Karpas-422 (cell line): Measurements from ENCODE around the gene CMAS. TPM values are rescaled to one million over a fixed set of nuclear protein-coding genes. Genes with fewer than 3 reads are reported as not detected.
"Not testable (repeated sequence)": the region's sequence is repeated elsewhere in the genome, so short reads cannot be mapped to it uniquely, and the experiment has no call there.

Source experiments
- DNase-seq: peaks from one replicate; pipeline ENCODE4 v3.0.0-alpha.2; 2015
- H2AFZ ChIP-seq: fragments of 200-600 bp; sonication (generic); 2 replicates; pipeline ENCODE4 v1.6.1; 2014; ENCODE audit warnings: antibody characterized with exemption, low read length, mixed read lengths
- H3K27ac ChIP-seq: fragments of 200-600 bp; sonication (generic); 2 replicates; pipeline ENCODE4 v1.5.1; 2014; ENCODE audit warnings: mild to moderate bottlenecking, low read length, moderate library complexity
- H3K27me3 ChIP-seq: fragments of 200-600 bp; sonication (generic); 2 replicates; pipeline ENCODE4 v1.6.1; 2014; ENCODE audit warnings: low read length, mixed read lengths
- H3K36me3 ChIP-seq: fragments of 200-600 bp; sonication (generic); 2 replicates; pipeline ENCODE4 v1.6.1; 2014; ENCODE audit warnings: low read length, mixed read lengths; ENCODE audit not compliant: insufficient read depth
- H3K4me1 ChIP-seq: fragments of 200-600 bp; sonication (generic); 2 replicates; pipeline ENCODE4 v1.6.1; 2014; ENCODE audit warnings: mild to moderate bottlenecking, low read length, mixed read lengths
- H3K4me2 ChIP-seq: fragments of 200-600 bp; sonication (generic); 2 replicates; pipeline ENCODE4 v1.6.1; 2014; ENCODE audit warnings: low read length, low read depth, mild to moderate bottlenecking; ENCODE audit not compliant: poor library complexity, severe bottlenecking
- H3K4me3 ChIP-seq: fragments of 200-600 bp; sonication (generic); 2 replicates; pipeline ENCODE4 v1.5.1; 2014; ENCODE audit warnings: mild to moderate bottlenecking, antibody characterized with exemption, low read length, mixed read lengths
- H3K79me2 ChIP-seq: fragments of 200-600 bp; sonication (generic); 2 replicates; pipeline ENCODE4 v1.6.1; 2014; ENCODE audit warnings: mild to moderate bottlenecking, low read length, mixed read lengths
- H3K9ac ChIP-seq: fragments of 200-600 bp; sonication (generic); 2 replicates; pipeline ENCODE4 v1.6.0; 2014; ENCODE audit warnings: low read length
- H3K9me2 ChIP-seq: fragments of 200-600 bp; sonication (generic), shearing (Covaris generic); replicated peaks from 2 replicates; pipeline ENCODE4 v1.6.0; 2014; ENCODE audit warnings: mild to moderate bottlenecking, low read length, moderate library complexity; ENCODE audit not compliant: insufficient read depth
- H3K9me3 ChIP-seq: fragments of 300-700, 200-600 bp; sonication (generic); 2 replicates; pipeline ENCODE4 v1.6.1; 2014; ENCODE audit warnings: low read length, mixed read lengths
- H4K20me1 ChIP-seq: fragments of 200-600 bp; sonication (generic); 2 replicates; pipeline ENCODE4 v1.6.1; 2014; ENCODE audit warnings: mild to moderate bottlenecking, antibody characterized with exemption, low read length, low read depth; ENCODE audit not compliant: insufficient read depth
- total RNA-seq: library from RNA; depleted of rRNA; stranded (reverse); fragments of >200 nt; shearing (Covaris generic); gene quantifications from 2 replicates; pipeline ENCODE4 v1.2.3, GENCODE V29; 2014; ENCODE audit warnings: low replicate concordance

Gene CMAS
- total RNA-seq, 1 experiment from 2014 or later, result 34.0 TPM

- H4K20me1 ChIP-seq, result 0 out of 2 replicates have a peak, but pooled peaks cover 5% of the 10 kb centered on the region
- no peaks in the 10 kb centered on the region for H3K27me3 ChIP-seq
- H3K79me2 ChIP-seq, result peaks cover 74% of the 10 kb centered on the region
- no peaks in the 10 kb centered on the region for H3K9me2 ChIP-seq
- H2AFZ ChIP-seq, result no peak overlapping the region
- no peak overlapping the region for H3K27ac ChIP-seq
- H3K4me2 ChIP-seq, result no peak overlapping the region
- H3K9ac ChIP-seq, result no peak overlapping the region
- H3K36me3 ChIP-seq, result peaks cover 7% of the 10 kb centered on the region
- DNase-seq, result no peak
- H3K4me1 ChIP-seq, result peaks cover 12% of the 10 kb centered on the region
- H3K4me3 ChIP-seq, result no peak overlapping the region
- no peaks in the 10 kb centered on the region for H3K9me3 ChIP-seq
These were observed 4.1 kb downstream of the CMAS start for GRCh38 chr12:22050078-22050477.

- Histone ChIP-seq H3K9ac (no peak overlapping the region), H4K20me1 (0 out of 2 replicates have a peak, but pooled peaks cover 5% of the 10 kb centered on the region), H3K4me3 (no peak overlapping the region), H3K4me1 (peaks cover 12% of the 10 kb centered on the region), H3K9me3 (no peaks in the 10 kb centered on the region), H3K4me2 (no peak overlapping the region), H3K27ac (no peak overlapping the region), H3K27me3 (no peaks in the 10 kb centered on the region), H2AFZ (no peak overlapping the region), H3K36me3 (peaks cover 12% of the 10 kb centered on the region), H3K79me2 (peaks cover 73% of the 10 kb centered on the region), H3K9me2 (no peaks in the 10 kb centered on the region)
- DNase-seq, result no peak
These were observed 5.2 kb downstream of the CMAS start for GRCh38 chr12:22051114-22051698.

- H3K4me1 ChIP-seq, DNase-seq, H3K27me3 ChIP-seq, H4K20me1 ChIP-seq, H3K4me3 ChIP-seq, H3K9ac ChIP-seq, H3K4me2 ChIP-seq, H2AFZ ChIP-seq, H3K9me3 ChIP-seq, H3K27ac ChIP-seq, H3K9me2 ChIP-seq: not testable (repeated sequence)
- H3K36me3 ChIP-seq, result peaks cover 21% of the 10 kb centered on the region
- peaks cover 55% of the 10 kb centered on the region for H3K79me2 ChIP-seq
These were observed 7.0 kb downstream of the CMAS start for GRCh38 chr12:22052994-22053393.

GRCh38 chr12:22054155-22054554, 8.1 kb downstream of the CMAS start:
- no peak overlapping the region for H3K4me2 ChIP-seq
- no peaks in the 10 kb centered on the region for H3K4me1 ChIP-seq
- no peak overlapping the region for H3K4me3 ChIP-seq
- peaks cover 44% of the 10 kb centered on the region for H3K79me2 ChIP-seq
- no peak overlapping the region for H2AFZ ChIP-seq
- H4K20me1 ChIP-seq, result no peaks in the 10 kb centered on the region
- no peak overlapping the region for H3K27ac ChIP-seq
- H3K9ac ChIP-seq, result no peak overlapping the region
- no peaks in the 10 kb centered on the region for H3K9me2 ChIP-seq
- DNase-seq, result no peak
- H3K27me3 ChIP-seq, result no peaks in the 10 kb centered on the region
- no peaks in the 10 kb centered on the region for H3K9me3 ChIP-seq
- peaks cover 15% of the 10 kb centered on the region for H3K36me3 ChIP-seq

- Histone ChIP-seq H3K9me3 (no peaks in the 10 kb centered on the region), H3K27me3 (no peaks in the 10 kb centered on the region), H3K27ac (no peak overlapping the region), H2AFZ (no peak overlapping the region), H3K9ac (no peak overlapping the region), H3K4me3 (no peak overlapping the region), H3K9me2 (no peaks in the 10 kb centered on the region), H3K4me2 (no peak overlapping the region), H3K4me1 (no peaks in the 10 kb centered on the region), H3K36me3 (peaks cover 24% of the 10 kb centered on the region), H3K79me2 (peaks cover 19% of the 10 kb centered on the region), H4K20me1 (no peaks in the 10 kb centered on the region)
- DNase-seq, result no peak
These were observed 10.6 kb downstream of the CMAS start for GRCh38 chr12:22056607-22057006.

GRCh38 chr12:22059976-22060647, 14.1 kb downstream of the CMAS start:
- Histone ChIP-seq H3K27ac (no peak overlapping the region), H4K20me1 (no peaks in the 10 kb centered on the region), H3K79me2 (no peaks in the 10 kb centered on the region), H3K9me2 (no peaks in the 10 kb centered on the region), H3K4me3 (no peak overlapping the region), H3K36me3 (peaks cover 52% of the 10 kb centered on the region), H3K9me3 (no peaks in the 10 kb centered on the region), H3K4me1 (no peaks in the 10 kb centered on the region), H3K27me3 (no peaks in the 10 kb centered on the region), H3K4me2 (no peak overlapping the region), H3K9ac (no peak overlapping the region), H2AFZ (no peak overlapping the region)
- no peak for DNase-seq

- H3K9ac ChIP-seq, result no peak overlapping the region
- H3K9me3 ChIP-seq, result no peaks in the 10 kb centered on the region
- no peak overlapping the region for H2AFZ ChIP-seq
- no peaks in the 10 kb centered on the region for H3K27me3 ChIP-seq
- peaks cover 40% of the 10 kb centered on the region for H3K36me3 ChIP-seq
- H3K9me2 ChIP-seq, result no peaks in the 10 kb centered on the region
- H3K27ac ChIP-seq, result no peak overlapping the region
- no peaks in the 10 kb centered on the region for H4K20me1 ChIP-seq
- no peak for DNase-seq
- H3K79me2 ChIP-seq, result no peaks in the 10 kb centered on the region
- no peaks in the 10 kb centered on the region for H3K4me1 ChIP-seq
- no peak overlapping the region for H3K4me2 ChIP-seq
- no peak overlapping the region for H3K4me3 ChIP-seq
These were observed 18.9 kb downstream of the CMAS start for GRCh38 chr12:22064968-22065367.

- no peak overlapping the region for H3K4me2 ChIP-seq
- no peak for DNase-seq
- no peak overlapping the region for H2AFZ ChIP-seq
These were observed 20.3 kb downstream of the CMAS start for GRCh38 chr12:22066310-22066709.

More at GRCh38 chr12:22066310-22066709, 20.3 kb downstream of the CMAS start:
- H3K4me3 ChIP-seq, result no peak overlapping the region
- no peaks in the 10 kb centered on the region for H3K9me2 ChIP-seq
- no peak overlapping the region for H3K9ac ChIP-seq
- no peaks in the 10 kb centered on the region for H3K79me2 ChIP-seq
- H3K27ac ChIP-seq, result no peak overlapping the region
- no peaks in the 10 kb centered on the region for H4K20me1 ChIP-seq
- H3K4me1 ChIP-seq, result no peaks in the 10 kb centered on the region
- no peaks in the 10 kb centered on the region for H3K27me3 ChIP-seq
- peaks cover 38% of the 10 kb centered on the region for H3K36me3 ChIP-seq
- no peaks in the 10 kb centered on the region for H3K9me3 ChIP-seq
